Stimulated activated CD8-positive, alpha-beta memory T cell treated with anti-CD3 and anti-CD28 coated beads, Interleukin-4, amount 100 ng/mL, for 24 hours (primary cell): ENCODE measurements around the gene SLC26A4.
"Not testable (repeated sequence)": the region's sequence is repeated elsewhere in the genome, so short reads cannot be mapped to it uniquely, and the experiment has no call there.

ENCODE experiments used
- DNase-seq: peaks from one replicate; pipeline ENCODE4 v3.0.0-alpha.2; 2020; ENCODE audit warnings: low read depth

The SLC26A4 gene

GRCh38 chr7:107660381-107661080 lies at the start of gene SLC26A4:
SLC26A4 (plus strand) TSS chr7:107660828; CDS start chr7:107661642, 814 bp downstream.
- no peak for DNase-seq

- no peak for DNase-seq
Observed at GRCh38 chr7:107613439-107613838, 47.2 kb upstream of the SLC26A4 start.

- no peak for DNase-seq
Observed at GRCh38 chr7:107613948-107614347, 46.7 kb upstream of the SLC26A4 start.

GRCh38 chr7:107614425-107614824 lies 46.2 kb upstream of the SLC26A4 start:
- no peak for DNase-seq

GRCh38 chr7:107615910-107616680 lies 44.5 kb upstream of the SLC26A4 start:
- no peak for DNase-seq

GRCh38 chr7:107622429-107622828 lies 38.2 kb upstream of the SLC26A4 start:
- DNase-seq = no peak

GRCh38 chr7:107622894-107623293 lies 37.7 kb upstream of the SLC26A4 start:
- no peak for DNase-seq

- no peak for DNase-seq
Observed at GRCh38 chr7:107627002-107627401, 33.6 kb upstream of the SLC26A4 start.

GRCh38 chr7:107628461-107629064 lies 32.1 kb upstream of the SLC26A4 start:
- no peak for DNase-seq

- DNase-seq = no peak
Observed at GRCh38 chr7:107630342-107630741, 30.3 kb upstream of the SLC26A4 start.

- no peak for DNase-seq
Observed at GRCh38 chr7:107631588-107632491, 28.8 kb upstream of the SLC26A4 start.

- no peak for DNase-seq
Observed at GRCh38 chr7:107632492-107632865, 28.1 kb upstream of the SLC26A4 start.

GRCh38 chr7:107638594-107638993 lies 22.0 kb upstream of the SLC26A4 start:
- DNase-seq = no peak

GRCh38 chr7:107639070-107639469 lies 21.6 kb upstream of the SLC26A4 start:
- DNase-seq = not testable (repeated sequence)

- no peak for DNase-seq
Observed at GRCh38 chr7:107641676-107642075, 19.0 kb upstream of the SLC26A4 start.

GRCh38 chr7:107642501-107642900 lies 18.1 kb upstream of the SLC26A4 start:
- no peak for DNase-seq

- DNase-seq = no peak
Observed at GRCh38 chr7:107643407-107643806, 17.2 kb upstream of the SLC26A4 start.

- no peak for DNase-seq
Observed at GRCh38 chr7:107643938-107644308, 16.7 kb upstream of the SLC26A4 start.

- DNase-seq = no peak
Observed at GRCh38 chr7:107644309-107644974, 16.2 kb upstream of the SLC26A4 start.

- no peak for DNase-seq
Observed at GRCh38 chr7:107652642-107653041, 8.0 kb upstream of the SLC26A4 start.

GRCh38 chr7:107658467-107658866 lies 2.2 kb upstream of the SLC26A4 start:
- DNase-seq = no peak

GRCh38 chr7:107659666-107660065 lies 962 bp upstream of the SLC26A4 start:
- no peak for DNase-seq
